Stromal cell of bone marrow (primary cell): ENCODE results near the gene POU2AF3.
"Not testable (repeated sequence)": the region's sequence is repeated elsewhere in the genome, so short reads cannot be mapped to it uniquely, and the experiment has no call there.

Experiments
- DNase-seq: peaks from one replicate; pipeline ENCODE4 v3.0.0-alpha.2; 2012; ENCODE audit warnings: low read depth

The POU2AF3 gene

GRCh38 chr11:111301004-111301841 lies 2.9 kb downstream of the POU2AF3 start:
- no peak for DNase-seq

- no peak for DNase-seq
These were observed 3.4 kb downstream of the POU2AF3 start for GRCh38 chr11:111301842-111302118.

- DNase-seq: no peak
These were observed 4.0 kb downstream of the POU2AF3 start for GRCh38 chr11:111302298-111302697.

DNA sequence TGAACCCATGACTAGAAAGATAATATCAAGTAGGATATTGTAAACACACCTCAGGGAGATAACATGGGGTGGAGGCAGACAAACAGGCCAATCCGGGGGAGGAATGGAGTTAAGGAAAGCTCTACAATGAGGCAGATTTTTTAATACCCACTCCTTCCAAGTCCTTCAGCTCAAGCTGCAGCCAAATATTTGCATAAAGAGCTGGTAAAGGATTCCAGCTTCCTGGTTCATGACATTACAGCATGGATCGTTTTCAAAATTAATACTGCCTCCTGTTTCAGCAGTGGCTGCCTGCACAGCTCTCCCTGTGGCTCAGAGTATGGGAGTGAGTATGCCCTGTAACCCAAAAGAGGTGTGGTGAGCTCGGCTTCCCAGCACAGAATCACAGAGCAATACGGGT lies 5.1 kb downstream of the POU2AF3 start:
- peak; percentile 7 for DNase-seq

DNA sequence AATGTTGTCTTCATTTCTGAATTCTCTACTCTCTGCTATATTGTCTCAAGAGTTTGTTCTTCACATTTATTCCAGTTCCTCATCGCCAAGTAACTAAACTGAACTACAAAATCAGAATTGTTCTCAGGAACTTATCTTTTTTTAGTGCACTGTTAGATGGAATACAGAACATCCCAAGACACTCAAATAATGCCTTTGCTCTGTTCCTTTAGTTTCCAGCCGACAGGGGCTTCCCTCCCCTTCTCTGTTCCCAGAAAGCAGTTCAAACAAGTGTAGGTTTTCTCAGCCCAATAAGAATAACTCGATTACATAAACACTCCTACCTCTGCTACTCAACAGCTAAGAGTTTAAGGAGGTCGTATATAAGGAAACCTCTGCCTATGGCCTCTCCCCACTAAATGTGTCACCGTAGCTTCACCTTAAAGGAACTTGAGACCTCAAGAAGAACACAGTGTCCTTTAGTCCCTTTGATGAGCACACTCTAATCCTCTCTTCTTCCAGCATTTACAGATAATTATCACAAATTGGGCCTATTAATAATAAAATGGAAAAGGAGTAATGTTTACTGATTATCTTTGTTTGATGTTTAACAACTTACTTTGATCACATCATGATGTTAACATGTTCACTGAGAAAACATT lies 6.9 kb downstream of the POU2AF3 start:
- DNase-seq: no peak

DNA sequence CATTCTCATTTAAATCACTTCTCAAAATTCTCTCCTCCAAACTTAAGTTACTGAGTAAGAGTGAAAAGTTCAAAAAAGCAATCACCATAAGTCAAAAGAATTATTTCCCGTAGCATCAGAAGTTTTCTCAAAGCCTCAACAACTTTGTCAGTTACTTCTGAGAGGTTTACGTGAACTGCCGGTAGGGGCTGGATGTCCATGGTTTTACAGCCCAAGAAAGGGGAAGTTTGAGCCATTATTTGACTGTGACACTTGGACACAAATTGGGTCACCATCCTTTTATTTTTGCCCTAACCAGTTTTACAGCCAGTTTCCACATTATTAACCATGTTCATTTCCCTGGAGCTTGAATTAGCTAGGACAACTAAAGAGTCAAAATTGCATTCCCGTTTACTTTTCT lies 7.5 kb downstream of the POU2AF3 start:
- no peak for DNase-seq

DNA sequence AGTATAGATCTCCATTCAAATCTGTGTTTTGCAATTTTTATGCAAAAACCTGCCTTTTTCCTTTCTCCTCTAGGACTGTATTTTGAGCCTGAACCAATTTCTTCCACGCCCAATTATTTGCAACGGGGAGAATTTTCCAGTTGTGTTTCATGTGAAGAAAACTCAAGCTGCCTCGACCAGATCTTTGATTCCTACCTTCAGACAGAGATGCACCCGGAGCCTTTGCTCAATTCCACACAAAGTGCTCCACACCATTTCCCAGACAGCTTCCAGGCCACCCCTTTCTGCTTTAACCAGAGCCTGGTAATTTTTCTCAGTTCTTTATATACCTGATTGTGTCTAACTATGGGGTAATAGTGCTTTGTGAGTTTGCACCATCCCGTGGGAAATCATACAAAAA lies 8.0 kb downstream of the POU2AF3 start:
- DNase-seq: no peak

GRCh38 chr11:111307472-111308108 lies 9.2 kb downstream of the POU2AF3 start:
- no peak for DNase-seq

DNA sequence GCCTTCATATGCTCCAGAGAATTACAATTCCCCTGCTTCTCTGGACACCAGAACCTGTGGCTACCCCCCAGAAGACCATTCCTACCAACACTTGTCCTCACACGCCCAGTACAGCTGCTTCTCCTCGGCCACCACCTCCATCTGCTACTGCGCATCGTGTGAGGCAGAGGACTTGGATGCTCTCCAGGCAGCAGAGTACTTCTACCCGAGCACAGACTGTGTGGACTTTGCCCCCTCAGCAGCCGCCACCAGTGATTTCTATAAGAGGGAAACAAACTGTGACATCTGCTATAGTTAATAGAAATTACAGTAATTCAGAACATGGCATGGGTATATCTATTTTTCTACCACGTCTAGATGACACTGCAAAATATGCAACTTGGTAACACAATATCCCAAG lies 9.8 kb downstream of the POU2AF3 start:
- no peak for DNase-seq

GRCh38 chr11:111309215-111309915 lies 11.0 kb downstream of the POU2AF3 start:
- no peak for DNase-seq

- DNase-seq: no peak
These were observed 11.7 kb downstream of the POU2AF3 start for GRCh38 chr11:111310088-111310487.

- DNase-seq: no peak
These were observed 12.4 kb downstream of the POU2AF3 start for GRCh38 chr11:111310723-111311122.

- DNase-seq: no peak
These were observed 13.7 kb downstream of the POU2AF3 start for GRCh38 chr11:111312076-111312475.

GRCh38 chr11:111319296-111319695 lies 20.9 kb downstream of the POU2AF3 start:
- DNase-seq: no peak

GRCh38 chr11:111320199-111320598 lies 21.9 kb downstream of the POU2AF3 start:
- DNase-seq: not testable (repeated sequence)

DNA sequence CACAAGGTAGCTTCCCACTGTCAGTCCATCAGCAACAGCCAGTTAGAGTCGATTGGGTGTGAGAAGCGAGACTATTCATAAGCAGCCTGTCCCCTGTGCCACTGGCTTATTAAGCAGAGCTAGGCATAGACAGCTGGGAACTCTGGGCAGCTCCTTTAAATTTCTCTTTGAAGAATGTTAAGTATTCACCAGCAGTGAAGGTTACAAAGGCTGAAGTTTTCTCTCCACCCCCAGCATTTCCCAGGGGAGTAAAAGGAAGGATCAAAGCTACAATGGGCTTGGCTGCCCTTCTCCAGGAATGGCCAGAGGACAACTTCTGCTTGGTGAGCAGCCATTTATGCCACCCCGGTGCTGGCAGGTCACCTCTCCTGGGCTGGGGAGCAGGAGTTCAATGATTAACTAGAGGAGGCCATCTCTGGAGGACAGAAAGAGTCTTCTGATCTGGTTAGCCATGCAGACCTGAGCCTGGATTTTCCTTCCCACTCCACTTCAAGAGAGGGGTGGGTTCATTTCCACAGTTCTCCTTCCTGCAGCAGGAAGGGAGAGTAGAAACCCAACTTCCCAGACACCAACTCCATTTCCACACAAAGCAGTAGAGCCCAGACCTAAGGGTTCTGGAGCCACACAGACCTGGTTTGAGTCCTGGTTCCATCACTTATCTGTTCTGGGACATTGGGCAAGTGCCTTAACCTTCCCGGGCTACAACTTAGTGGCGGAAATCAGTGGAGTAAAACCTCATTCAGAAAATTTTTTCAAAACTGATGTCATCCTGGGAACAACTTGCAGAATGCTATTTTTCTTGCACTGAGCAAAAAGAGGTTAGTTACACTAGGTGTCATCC lies 22.6 kb downstream of the POU2AF3 start:
- DNase-seq: no peak

- no peak for DNase-seq
These were observed 24.2 kb downstream of the POU2AF3 start for GRCh38 chr11:111322534-111322933.

DNA sequence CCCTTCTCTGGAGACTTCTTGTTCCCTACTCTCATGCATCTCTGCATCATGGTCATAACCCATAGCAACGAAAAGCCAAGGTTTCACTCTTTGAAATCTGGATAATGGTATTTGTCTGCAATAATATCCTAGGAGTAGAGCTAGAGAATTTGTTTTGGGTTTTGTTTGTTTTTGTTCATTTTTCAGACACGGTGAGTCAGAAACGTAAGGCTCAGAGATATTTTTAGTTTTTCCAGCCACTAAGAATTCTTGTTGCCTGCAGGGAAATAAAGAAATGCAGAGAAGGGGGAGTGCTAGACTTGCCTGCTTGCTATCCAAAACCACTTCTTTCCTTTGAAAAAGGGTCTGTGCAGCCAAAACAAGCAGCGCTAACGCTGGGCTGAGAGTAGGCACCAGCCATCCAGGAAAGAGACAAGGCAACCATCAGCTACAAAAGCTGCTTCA lies 26.0 kb downstream of the POU2AF3 start:
- peak; percentile 58 for DNase-seq

DNA sequence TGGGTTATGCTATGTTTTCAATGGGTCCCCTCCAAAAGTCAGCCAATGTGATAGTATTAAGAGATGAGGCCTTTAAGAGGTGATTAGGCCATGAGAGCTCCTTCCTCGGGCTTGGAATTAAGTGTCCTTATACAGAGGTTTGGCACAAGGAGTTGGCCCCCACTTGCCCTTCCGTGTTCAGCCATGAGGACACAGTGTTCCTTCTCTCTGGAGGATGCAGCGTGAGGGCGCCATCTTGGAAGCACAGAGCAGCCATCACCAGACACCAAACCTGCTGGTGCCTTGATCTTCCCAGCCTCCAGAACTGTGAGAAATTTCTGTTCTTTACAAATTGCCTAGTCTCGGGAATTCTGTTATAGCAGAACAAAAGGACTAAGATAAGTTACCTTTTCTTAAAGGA lies 26.9 kb downstream of the POU2AF3 start:
- no peak for DNase-seq

- DNase-seq: no peak
These were observed 28.5 kb downstream of the POU2AF3 start for GRCh38 chr11:111326824-111327223.

DNA sequence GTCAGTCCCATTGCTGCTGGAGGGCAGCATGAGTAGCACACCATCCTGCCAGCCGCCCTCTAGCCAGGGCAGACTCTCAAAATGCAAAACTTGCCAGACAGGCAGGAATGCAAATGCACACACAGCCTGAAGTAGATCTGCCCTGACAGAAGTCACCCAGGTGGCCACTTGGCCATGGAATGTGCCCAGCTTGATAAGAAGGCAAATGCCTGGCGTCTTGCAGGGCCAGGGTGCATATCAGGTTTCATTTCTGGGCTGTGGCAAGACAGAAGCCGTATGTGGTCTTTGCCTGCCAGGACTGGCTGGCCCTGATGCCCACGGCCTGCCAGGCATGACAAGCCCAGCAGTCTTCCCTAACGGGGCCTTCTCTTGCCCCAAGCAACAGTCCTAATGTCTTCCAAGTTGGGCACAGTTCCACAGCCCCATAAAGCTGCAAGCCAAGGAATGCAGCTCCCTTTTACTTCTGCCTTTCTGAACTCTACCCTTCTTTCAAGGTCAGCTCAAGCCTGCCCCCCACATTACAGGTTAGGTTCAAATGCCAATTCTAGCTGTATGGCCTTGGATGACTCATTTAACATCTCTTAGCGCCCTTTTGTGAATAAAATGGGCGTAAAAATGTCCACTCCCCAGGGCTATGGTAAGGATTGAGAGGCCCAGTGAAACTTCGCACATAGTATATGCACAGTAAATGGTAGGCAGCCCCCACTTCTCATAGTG lies 29.7 kb downstream of the POU2AF3 start:
- no peak for DNase-seq
